ENCODE results near the gene SYT11.

Gene SYT11

GRCh38 chr1:155872527-155872926, 13.2 kb downstream of the SYT11 start:
- no peak overlapping the region for H3K4me3 ChIP-seq (ENCODE audit: low read depth in 1 of 2, low read length in 2 of 2)
- no peaks in the 10 kb centered on the region for H3K36me3 ChIP-seq (ENCODE audit: insufficient read depth, low read length)
- no peaks in the 10 kb centered on the region for H3K27me3 ChIP-seq (ENCODE audit: insufficient read depth, low read length, poor library complexity)
- no peak for ATAC-seq (ENCODE audit: insufficient read depth, low read depth)
- no peak for DNase-seq
- H3K4me2 ChIP-seq (ENCODE audit: insufficient read depth, low read length) = no peak overlapping the region
- no peak for TF ChIP-seq EZH2 (IDR thresholded peaks at IDR 0.05; ENCODE audit: borderline replicate concordance, low read depth, low read length, severe bottlenecking)
- TF ChIP-seq CTCF (IDR thresholded peaks at IDR 0.05; ENCODE audit: borderline replicate concordance, extremely low read depth, low read length, poor library complexity, severe bottlenecking) = no peak
- no peaks in the 10 kb centered on the region for H4K20me1 ChIP-seq (ENCODE audit: insufficient read depth, low read length)
- no peaks in the 10 kb centered on the region for H3K79me2 ChIP-seq (ENCODE audit: insufficient read depth, low read length)
- H3K9ac ChIP-seq (ENCODE audit: low read depth, low read length) = no peak overlapping the region
- H3K27ac ChIP-seq (ENCODE audit: low read length) = no peak overlapping the region
- H2AFZ ChIP-seq (ENCODE audit: low read depth, low read length) = no peak overlapping the region
- H3K9me3 ChIP-seq (ENCODE audit: insufficient read depth, low read length, severe bottlenecking) = no peaks in the 10 kb centered on the region
- H3K4me1 ChIP-seq (ENCODE audit: insufficient read depth, low read length) = no peaks in the 10 kb centered on the region

- Histone ChIP-seq H3K4me3 (ENCODE audit: low read depth in 1 of 2, low read length in 2 of 2) (no peak overlapping the region), H4K20me1 (ENCODE audit: insufficient read depth, low read length) (no peaks in the 10 kb centered on the region), H2AFZ (ENCODE audit: low read depth, low read length) (no peak overlapping the region), H3K27me3 (ENCODE audit: insufficient read depth, low read length, poor library complexity) (no peaks in the 10 kb centered on the region), H3K4me2 (ENCODE audit: insufficient read depth, low read length) (no peak overlapping the region), H3K36me3 (ENCODE audit: insufficient read depth, low read length) (no peaks in the 10 kb centered on the region), H3K4me1 (ENCODE audit: insufficient read depth, low read length) (no peaks in the 10 kb centered on the region), H3K9ac (ENCODE audit: low read depth, low read length) (no peak overlapping the region), H3K27ac (ENCODE audit: low read length) (no peak overlapping the region), H3K9me3 (ENCODE audit: insufficient read depth, low read length, severe bottlenecking) (no peaks in the 10 kb centered on the region), H3K79me2 (ENCODE audit: insufficient read depth, low read length) (no peaks in the 10 kb centered on the region)
- DNase-seq = no peak
- no peak for TF ChIP-seq CTCF (IDR thresholded peaks at IDR 0.05; ENCODE audit: borderline replicate concordance, extremely low read depth, low read length, poor library complexity, severe bottlenecking)
- TF ChIP-seq EZH2 (IDR thresholded peaks at IDR 0.05; ENCODE audit: borderline replicate concordance, low read depth, low read length, severe bottlenecking) = no peak
- no peak for ATAC-seq (ENCODE audit: insufficient read depth, low read depth)
Observed at GRCh38 chr1:155873860-155874259, 14.5 kb downstream of the SYT11 start.

- H3K36me3 ChIP-seq (ENCODE audit: insufficient read depth, low read length) = no peaks in the 10 kb centered on the region
- no peak overlapping the region for H3K27ac ChIP-seq (ENCODE audit: low read length)
- H3K4me2 ChIP-seq (ENCODE audit: insufficient read depth, low read length) = no peak overlapping the region
- H3K27me3 ChIP-seq (ENCODE audit: insufficient read depth, low read length, poor library complexity) = no peaks in the 10 kb centered on the region
- no peak overlapping the region for H3K9ac ChIP-seq (ENCODE audit: low read depth, low read length)
- DNase-seq (no peak), ATAC-seq (ENCODE audit: insufficient read depth, low read depth) (no peak)
- H3K9me3 ChIP-seq (ENCODE audit: insufficient read depth, low read length, severe bottlenecking) = no peaks in the 10 kb centered on the region
- no peak overlapping the region for H3K4me3 ChIP-seq (ENCODE audit: low read depth in 1 of 2, low read length in 2 of 2)
- no peaks in the 10 kb centered on the region for H4K20me1 ChIP-seq (ENCODE audit: insufficient read depth, low read length)
- H3K4me1 ChIP-seq (ENCODE audit: insufficient read depth, low read length) = no peaks in the 10 kb centered on the region
- no peak overlapping the region for H2AFZ ChIP-seq (ENCODE audit: low read depth, low read length)
- TF ChIP-seq CTCF (IDR thresholded peaks at IDR 0.05; ENCODE audit: borderline replicate concordance, extremely low read depth, low read length, poor library complexity, severe bottlenecking) = no peak
- no peak for TF ChIP-seq EZH2 (IDR thresholded peaks at IDR 0.05; ENCODE audit: borderline replicate concordance, low read depth, low read length, severe bottlenecking)
- no peaks in the 10 kb centered on the region for H3K79me2 ChIP-seq (ENCODE audit: insufficient read depth, low read length)
Observed at GRCh38 chr1:155877945-155878344, 18.6 kb downstream of the SYT11 start.

- DNase-seq (no peak), ATAC-seq (ENCODE audit: insufficient read depth, low read depth) (no peak)
- H3K4me3 ChIP-seq (ENCODE audit: low read depth in 1 of 2, low read length in 2 of 2) = no peak overlapping the region
- no peak overlapping the region for H2AFZ ChIP-seq (ENCODE audit: low read depth, low read length)
- no peaks in the 10 kb centered on the region for H3K79me2 ChIP-seq (ENCODE audit: insufficient read depth, low read length)
- H3K9ac ChIP-seq (ENCODE audit: low read depth, low read length) = no peak overlapping the region
- H3K9me3 ChIP-seq (ENCODE audit: insufficient read depth, low read length, severe bottlenecking) = no peaks in the 10 kb centered on the region
- no peak overlapping the region for H3K27ac ChIP-seq (ENCODE audit: low read length)
- H3K4me1 ChIP-seq (ENCODE audit: insufficient read depth, low read length) = no peaks in the 10 kb centered on the region
- no peak for TF ChIP-seq CTCF (IDR thresholded peaks at IDR 0.05; ENCODE audit: borderline replicate concordance, extremely low read depth, low read length, poor library complexity, severe bottlenecking)
- TF ChIP-seq EZH2 (IDR thresholded peaks at IDR 0.05; ENCODE audit: borderline replicate concordance, low read depth, low read length, severe bottlenecking) = no peak
- H3K4me2 ChIP-seq (ENCODE audit: insufficient read depth, low read length) = no peak overlapping the region
- peaks cover 3% of the 10 kb centered on the region for H3K27me3 ChIP-seq (ENCODE audit: insufficient read depth, low read length, poor library complexity)
- no peaks in the 10 kb centered on the region for H4K20me1 ChIP-seq (ENCODE audit: insufficient read depth, low read length)
- no peaks in the 10 kb centered on the region for H3K36me3 ChIP-seq (ENCODE audit: insufficient read depth, low read length)
Observed at GRCh38 chr1:155880251-155880650, 20.9 kb downstream of the SYT11 start.

All from DND-41 (cell line).